ENCODE measurements around the gene PMEPA1.

GRCh38 chr20:57658833-57659516 lies 50.8 kb downstream of the PMEPA1 start:
- TF ChIP-seq POLR2A (IDR thresholded peaks at IDR 0.05) (no peak), CTCF (IDR thresholded peaks at IDR 0.05) (no peak)

Measured in Peyer's patch (tissue), 4 donors.